Activated CD8-positive, alpha-beta memory T cell treated with anti-CD3 and anti-CD28 coated beads for 48 hours (primary cell): ENCODE data around the gene ZRANB2.

Experiments
- DNase-seq, 3 experiments: peaks; one replicate each; pipeline ENCODE4 v3.0.0-alpha.2; 2020; ENCODE audit warnings: low read depth in 2 of 3, low spot score in 2 of 3

ZRANB2 gene, protein sequence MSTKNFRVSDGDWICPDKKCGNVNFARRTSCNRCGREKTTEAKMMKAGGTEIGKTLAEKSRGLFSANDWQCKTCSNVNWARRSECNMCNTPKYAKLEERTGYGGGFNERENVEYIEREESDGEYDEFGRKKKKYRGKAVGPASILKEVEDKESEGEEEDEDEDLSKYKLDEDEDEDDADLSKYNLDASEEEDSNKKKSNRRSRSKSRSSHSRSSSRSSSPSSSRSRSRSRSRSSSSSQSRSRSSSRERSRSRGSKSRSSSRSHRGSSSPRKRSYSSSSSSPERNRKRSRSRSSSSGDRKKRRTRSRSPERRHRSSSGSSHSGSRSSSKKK

DNA sequence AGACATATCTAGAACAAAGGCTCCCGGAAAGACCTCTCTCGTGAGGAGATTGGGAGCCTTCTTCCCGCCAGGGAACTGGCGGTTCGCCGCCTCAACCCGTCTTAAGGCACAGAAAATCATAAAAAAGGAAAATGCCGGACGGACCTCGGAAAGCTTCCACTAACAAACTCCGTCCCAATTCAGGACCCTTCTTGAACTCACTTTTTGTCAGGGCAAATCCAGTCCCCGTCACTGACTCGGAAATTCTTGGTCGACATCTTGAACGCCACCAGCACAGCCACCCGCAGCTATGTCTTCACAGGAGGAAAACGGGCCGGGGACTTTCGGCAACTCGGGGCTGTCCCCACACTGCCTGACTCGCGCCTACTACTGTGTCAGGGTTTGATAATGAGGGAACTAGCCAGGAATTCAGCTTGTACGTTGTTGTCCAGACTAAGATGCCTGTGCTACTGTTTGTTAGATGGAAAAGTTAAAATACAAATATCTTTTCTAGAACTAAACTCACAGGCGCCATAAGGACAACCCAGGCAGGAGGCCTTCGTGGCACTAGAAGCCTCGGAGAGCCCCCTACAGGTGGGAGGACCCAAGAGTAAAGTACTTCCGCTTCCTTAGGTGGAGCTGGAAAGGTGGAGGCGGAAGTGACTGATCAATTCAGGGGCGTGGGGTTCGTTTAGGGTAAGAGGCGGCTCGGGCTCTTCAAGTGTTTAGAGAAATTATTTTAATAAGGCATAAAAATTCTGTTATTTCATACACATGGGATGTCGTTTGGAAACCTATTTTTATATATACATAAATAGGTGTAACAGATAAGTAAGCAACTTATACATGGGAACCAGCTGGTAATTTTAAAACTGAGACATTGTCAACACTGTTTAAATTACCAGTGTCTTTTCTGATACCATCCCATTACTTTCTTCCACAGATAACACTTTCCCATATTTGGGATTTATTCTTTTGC is at the start of gene ZRANB2:
Gene ZRANB2, minus strand, starts transcription at position 297 of the 958 bp plus-strand sequence. Its CDS starts 40 bp downstream, at position 257.
- peak; percentile 61 to 82 (median 64) for DNase-seq

DNA sequence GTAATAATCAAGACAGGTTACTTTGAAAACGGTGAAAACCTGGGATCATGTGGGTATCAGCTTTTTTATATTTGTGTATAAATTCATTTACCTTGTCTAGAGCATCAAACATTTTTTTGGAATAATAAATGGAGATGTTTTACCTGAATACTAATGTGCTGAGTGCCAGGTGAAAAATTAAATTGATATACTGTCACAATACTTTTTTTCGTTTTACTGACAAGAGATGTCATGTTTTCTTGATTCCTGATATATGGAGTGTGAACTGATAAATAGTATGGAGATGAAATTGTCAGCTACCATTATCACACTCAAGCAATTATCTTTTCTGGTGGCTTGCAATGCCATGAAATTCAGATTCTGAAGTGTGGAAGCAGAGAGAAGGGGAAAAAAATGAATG is 47.2 kb upstream of the ZRANB2 start:
- no peak for DNase-seq

DNA sequence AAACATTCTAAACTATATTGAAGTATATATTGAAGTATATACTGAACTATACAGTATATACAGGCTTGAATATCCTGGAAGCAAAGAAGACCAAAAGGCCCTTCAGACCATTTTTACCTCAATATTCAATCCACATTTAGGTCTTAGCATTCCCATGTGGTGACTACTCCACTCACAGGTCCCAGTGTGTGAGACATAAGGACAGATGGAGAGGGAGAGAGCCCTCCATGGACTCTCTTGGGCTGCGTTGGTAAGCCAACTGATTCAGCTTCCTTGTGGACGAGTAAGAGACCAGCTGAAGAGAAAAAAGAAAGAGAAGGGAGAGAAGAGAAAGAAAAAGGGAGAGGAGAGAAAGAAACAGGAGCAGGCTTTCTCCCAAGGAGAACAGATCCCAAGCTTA is 37.3 kb upstream of the ZRANB2 start:
- no peak for DNase-seq

DNA sequence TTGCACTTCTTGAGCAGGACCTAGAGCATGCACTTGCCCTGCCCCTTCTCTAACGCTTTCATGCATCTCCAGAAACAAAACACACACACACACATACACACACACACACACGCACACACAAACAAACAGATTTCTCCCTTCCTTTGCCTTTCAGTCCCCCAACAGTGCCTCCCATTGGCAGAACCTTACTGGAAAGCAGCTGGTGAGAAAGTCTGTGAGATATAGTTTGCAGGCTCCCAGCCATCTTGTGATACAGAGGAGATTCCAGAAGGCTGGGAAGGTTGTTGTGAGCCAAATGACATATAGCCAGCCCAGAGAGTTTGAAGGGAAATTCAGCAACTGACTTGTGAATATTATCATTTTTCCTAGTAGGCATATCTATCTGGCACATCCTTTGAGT is 35.9 kb upstream of the ZRANB2 start:
- no peak for DNase-seq

DNA sequence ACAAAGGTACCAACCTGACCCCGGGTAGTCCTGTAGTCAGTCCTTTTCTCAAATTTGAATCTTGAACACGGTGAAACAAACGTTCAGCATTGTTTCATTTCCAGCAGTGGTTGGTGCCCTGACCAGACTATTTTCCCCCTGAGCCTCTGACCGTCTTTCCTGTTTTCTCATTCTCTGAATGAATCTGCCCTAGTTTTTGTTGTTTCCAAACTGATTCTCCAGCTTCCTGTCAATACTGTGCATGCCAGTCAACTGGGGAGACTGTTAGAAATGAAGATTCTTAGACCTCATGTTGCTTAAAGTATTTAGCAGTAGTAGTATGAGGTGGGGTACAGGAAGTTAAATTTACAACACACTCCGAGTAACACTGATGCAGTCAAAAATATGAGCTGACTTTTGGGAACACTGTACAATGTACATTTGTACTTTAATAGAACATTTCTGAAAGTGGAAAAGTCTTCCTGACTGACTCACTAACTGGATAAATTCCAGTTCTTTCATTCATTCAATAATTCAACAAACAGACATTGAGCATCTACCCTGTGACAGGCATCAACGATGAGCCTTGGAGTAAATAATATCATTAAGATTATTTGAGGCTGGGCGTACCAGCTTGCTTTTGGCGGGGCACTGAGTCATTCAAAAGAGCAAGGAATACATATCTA is 26.0 kb upstream of the ZRANB2 start:
- no peak for DNase-seq

DNA sequence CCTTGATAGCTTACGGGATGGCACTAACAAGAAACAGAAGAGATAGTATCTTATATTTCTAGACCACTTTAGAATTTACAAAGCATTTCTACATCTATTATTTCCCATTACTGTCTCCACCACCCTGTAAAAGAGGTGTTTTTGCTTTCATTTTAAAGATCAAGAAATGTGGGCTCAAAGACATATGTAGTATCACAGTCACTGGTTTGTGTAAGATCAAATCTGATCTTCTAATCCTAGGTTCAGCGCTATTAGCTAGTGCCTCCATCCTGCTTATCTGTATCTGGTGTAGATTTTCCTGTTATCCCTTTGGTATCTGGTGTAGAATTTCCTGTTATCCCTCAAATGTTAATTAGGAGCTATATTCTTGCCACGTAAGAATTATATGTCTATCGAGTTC is 23.6 kb upstream of the ZRANB2 start:
- DNase-seq = no peak

DNA sequence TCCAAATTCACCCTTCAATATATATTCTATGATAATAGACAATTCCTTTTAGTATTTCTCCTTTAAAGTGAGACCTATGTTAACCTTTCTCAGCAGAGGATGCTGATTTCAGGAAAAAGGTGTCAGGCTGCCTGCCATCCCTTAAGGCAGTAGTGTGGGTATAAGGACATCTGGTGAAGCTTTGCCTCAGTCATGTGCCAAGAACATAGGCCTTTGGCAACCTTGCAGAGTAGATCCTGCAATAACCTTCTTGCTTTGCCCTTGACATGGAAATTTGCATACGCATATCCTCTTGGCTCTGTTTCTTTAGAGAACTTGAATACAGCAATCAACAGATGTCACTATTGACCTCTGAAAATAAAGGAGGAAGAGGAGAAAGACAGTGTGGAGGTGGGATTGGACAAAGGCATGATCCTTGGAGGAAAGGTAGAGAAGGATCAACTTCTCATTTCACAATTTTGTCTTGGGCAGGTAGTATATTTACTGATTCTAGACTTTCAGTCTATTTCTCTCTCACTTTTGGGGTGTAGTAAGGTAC is 21.1 kb upstream of the ZRANB2 start:
- DNase-seq = no peak

DNA sequence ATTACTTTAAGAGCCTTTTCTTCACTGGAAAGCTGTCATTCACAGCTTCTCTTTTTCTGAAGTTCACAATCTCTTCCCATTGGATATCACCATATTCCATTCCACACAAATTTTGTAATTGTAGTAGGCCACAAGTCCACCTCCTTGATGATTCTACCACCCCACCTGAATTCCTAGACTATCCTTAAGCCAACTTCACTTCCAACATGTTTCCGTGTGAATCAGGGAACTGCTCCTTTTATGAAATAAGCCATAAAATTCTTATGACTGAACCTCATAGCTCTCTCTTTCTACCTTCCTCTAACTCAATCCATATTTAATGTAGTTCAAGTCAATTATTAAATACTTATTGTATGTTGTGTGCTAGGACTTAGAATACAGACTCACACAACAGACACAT is 16.6 kb upstream of the ZRANB2 start:
- DNase-seq = no peak

DNA sequence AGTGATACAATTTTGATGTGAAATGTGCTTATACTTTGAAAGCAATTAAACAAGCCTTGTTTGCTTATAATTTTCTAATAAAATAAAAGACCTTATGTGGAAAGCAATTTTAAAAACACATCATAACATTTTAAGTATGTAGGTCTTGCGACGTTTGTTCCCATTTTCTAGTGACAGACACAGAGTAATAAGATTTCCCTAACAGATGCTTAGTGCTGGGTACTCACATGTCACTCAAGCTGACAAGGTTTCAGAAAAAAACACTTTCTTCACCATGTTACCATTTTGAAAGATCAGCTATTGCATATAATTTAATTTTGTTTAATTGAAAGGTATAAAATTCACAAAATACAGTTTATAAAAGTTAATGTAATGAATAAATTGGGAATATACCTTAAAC is 14.1 kb upstream of the ZRANB2 start:
- no peak for DNase-seq

DNA sequence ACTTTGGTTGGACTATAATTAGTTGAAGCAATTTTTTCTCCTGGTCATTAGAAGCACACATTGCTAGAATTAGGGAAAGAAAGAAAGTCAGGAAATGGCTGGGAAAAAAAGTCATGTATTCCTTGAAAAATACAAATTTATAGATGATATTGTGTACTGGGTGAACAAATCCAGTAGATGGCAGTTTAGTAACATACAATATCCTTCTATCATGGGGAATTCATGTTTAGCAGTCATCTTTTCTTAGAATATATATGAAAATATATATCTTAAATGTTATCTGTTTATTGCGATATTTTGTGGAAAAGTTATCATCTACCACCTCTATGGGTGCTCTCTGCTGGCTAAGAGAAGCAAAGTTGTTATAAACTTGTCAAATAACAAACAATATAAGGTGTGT is 13.1 kb upstream of the ZRANB2 start:
- no peak for DNase-seq

DNA sequence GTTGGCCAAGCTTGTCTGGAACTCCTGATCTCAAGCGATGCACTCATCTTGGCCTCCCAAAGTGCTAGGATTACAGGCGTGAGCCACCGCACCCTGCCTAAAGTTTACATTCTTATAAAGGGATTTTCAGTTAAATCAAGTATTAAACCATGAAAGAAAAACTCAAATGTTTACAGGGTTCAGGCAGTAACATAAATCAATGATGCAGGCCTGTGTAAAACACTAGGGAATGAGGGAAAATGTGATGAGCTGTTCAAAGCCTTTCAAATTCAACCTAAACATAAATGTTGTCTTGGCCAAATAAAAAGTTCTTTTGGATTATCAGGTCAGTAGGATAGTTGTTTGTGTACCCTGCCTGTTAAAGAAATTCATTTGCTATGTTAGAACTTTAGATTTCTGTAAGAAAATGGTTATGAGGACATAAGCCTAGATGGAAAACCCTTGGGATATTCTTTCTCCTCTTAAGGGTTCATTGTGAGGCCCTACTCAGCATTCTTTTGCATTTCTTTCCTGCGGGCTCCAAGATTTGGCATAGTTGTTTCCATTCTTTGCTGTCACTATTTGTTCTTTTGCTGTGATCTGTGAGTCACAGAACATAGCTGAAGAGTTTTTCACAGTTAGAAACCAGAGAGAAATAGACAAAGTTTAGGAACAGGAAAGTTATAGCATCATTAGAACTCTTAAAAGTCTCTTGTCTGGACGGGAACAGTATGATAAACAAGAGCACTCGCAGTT is 8.9 kb upstream of the ZRANB2 start:
- no peak for DNase-seq

DNA sequence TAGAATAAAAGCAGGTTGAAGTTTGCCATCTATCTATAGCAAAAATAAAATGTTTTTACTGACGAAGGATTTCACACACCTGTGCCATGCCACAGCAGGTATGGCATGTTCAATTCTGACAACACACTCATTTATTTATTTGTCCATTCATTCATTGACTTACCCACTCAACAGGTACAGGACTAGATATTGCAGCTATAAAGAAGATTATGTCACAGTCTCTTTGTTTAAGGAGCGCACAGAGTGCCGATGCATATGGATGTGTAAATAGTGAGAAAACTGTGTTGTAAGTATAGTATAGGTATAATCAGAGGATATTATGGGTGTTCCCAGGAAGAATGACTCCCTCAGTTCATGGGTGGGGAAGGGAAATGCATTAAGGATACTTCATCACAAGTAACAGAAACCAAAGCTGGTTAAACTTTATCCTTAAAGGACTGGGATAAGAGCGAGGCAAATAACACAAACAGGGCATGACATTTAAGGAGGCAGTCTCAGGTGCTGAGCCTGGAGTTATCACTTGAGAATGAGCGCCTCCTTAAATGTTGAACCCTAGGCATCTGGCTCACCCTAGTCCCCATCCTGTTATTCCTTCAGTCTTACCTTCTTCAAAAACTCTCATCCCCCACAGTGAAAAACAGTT is 7.9 kb upstream of the ZRANB2 start:
- DNase-seq = no peak

DNA sequence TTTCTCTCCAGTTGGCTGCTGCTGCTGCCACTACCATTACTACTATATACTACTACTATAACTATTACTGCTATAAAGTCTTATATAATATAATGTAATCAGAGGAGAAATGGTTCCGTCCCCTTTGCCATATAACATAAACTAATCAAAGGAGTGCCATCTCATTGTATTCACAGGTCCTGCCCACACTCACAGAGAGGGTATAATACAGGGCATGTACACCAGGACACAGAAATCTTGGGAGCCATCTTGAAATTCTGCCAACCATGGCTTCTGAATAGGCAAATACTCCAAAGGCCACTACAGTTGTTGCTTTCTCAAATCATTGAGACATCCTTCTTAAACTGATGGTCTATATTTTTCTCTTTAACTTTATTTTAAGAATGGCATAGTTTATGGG is 6.9 kb upstream of the ZRANB2 start:
- DNase-seq = no peak

DNA sequence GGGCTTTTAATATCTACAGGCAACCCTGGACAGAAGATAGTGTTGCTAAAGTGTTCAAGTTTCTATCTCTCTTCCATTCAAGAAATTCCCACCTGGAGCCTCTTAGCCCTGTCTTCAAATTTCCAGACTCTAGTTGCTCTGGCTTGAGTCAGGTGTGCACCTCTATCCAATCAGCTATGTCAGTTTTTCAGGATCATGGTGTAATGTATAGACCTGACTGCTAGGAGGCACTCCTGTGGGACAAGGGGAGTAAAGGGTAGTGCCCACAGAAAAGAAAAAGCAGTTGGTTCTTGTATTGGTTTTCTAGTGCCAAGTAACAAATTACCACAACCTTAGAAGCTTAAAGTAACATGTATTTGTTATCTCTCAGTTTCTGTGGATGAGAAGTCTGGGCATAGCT is 6.2 kb upstream of the ZRANB2 start:
- no peak for DNase-seq

DNA sequence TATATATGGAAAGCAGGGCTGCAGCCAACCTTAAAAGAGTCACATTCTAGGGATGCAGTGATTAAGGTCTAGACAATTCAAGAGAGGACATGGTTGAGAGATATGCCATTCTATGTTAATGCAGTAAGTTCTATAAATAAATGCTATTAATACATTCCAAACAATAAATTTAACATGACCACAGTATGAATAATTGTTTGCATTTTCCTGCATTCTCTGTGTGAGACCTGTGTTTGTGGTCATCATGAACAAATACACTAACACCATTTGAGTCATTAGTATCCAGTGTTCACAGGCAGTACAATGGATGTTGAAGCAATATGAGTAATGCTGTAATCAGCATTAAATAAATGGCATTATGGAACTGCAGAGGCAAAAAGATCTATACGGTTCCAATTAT is 5.5 kb upstream of the ZRANB2 start:
- no peak for DNase-seq

DNA sequence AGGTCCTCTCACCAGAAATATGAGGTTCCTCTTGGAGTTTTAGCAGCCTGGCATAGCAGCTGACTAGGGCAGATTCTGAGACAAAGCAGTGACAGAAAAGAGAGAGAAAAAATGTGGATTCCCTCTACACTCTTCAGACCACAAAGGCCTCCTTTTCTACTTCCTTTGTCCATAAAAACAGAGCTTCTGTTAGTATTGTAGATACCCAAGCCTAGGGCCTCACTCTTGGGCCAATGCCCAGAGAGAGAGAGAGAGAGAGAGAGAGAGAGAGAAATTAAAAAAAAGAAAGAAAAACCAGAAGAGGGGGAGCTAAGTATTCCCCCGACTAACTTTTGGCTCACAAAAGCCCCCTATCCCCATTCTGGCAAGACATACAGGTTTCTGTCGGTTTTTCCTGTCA is 2.4 kb upstream of the ZRANB2 start:
- no peak for DNase-seq

DNA sequence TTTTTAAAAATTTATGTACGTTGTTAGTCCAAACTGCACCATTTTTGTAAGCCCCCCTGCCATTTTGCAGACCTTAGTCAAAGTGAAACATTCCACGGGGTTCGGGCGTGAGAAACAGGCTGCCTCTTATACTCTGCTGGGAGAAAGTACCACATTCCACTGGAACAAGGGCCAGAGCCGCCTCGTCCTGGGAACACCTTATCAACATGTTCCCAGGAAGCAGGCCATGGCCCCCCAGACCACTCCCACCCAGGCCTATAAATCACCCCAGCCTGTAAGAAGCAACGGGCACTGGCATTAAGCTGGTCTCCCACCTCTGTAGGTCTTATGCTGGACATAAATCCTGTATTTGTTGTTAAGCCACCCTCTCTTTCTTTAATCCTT is 854 bp upstream of the ZRANB2 start:
- DNase-seq = no peak

DNA sequence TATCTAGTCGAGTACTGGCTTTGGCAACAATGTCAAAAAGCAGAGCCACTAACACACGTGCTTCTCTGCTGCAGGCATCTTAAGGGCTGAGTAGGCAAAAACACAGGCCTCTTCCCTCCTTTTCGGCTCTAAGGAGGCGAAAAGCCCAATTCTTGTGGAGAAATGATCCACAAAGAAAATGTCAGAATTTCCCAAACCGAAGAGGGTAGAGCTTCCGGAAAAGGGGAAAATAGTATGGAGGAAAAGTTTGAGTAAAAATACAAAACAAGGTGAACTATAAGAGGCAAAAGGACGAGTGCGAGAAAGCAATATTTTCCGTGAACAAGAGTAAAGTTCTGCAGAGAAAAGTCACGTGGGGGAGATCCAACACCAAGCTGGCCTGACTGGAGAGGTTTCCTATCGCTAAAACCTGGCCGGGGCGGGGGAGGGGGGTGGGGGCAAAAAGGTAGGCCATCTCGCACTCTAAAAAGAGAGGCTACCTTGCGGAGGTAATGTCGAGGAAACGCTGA is 551 bp downstream of the ZRANB2 start:
- DNase-seq = peak in 1 of 3 experiments; percentile 6

DNA sequence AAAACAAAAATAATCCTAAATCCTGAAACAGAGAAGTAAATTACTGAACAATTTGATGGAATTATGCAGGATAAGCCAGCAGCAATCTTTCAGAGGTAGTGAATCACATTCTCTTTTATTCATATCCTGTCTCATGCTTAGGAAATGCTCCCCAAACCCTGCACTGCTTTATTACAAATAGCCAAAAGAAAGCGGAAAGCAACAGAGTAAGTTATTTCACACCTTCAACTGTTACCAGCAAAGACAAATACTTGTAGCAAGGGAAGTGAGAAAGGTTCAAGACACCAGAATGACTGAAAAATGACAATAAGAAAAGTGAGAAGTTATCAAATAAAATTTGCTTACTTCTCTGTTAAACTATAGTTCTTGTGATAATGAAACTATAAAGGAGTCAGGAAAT is 6.2 kb downstream of the ZRANB2 start:
- no peak for DNase-seq

DNA sequence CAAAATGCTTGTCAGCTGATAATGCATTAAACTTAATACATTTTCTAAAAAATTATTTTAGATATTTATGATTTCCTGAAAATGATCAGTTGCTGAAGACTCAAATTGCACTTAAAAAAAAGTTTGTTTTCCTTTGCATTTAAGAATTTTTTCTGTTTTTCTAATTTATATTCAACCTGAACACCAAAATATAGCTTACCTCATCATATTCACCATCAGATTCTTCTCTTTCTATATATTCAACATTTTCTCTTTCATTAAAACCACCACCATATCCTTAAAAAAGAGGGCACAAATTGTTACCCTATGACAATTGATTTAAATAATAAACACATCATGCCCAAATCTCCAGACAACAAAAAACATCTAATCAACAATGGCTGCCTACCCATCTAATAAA is 8.6 kb downstream of the ZRANB2 start:
- DNase-seq = no peak
